Esophagus squamous epithelium (tissue), 5 donors: ENCODE measurements around the gene DRG2. TPM values are rescaled to one million over a fixed set of nuclear protein-coding genes. Genes with fewer than 3 reads are reported as not detected.

ENCODE experiments used
- DNase-seq: peaks from one replicate; lab custom pipeline; 2025; lab: John Stamatoyannopoulos, UW
- H3K27ac ChIP-seq, 4 donors: fragments of 200-600 bp; sonication (generic); one replicate each; pipeline ENCODE4 v1.5.1; 2016 to 2019; ENCODE audit warnings: mild to moderate bottlenecking in 1 of 4
- H3K27me3 ChIP-seq, 4 donors: fragments of 200-600 bp; sonication (generic); 1 replicate in 3 of 4; 2 replicates in 1 of 4; pipeline versions ENCODE4 v1.5.1 to v1.6.0; 2017 to 2021; ENCODE audit warnings: antibody characterized with exemption in 1 of 4
- H3K36me3 ChIP-seq, 3 donors: fragments of 200-600 bp; sonication (generic); one replicate each; pipeline ENCODE4 v1.5.1; 2016 to 2019
- H3K4me1 ChIP-seq, 3 donors: fragments of 200-600 bp; sonication (generic); one replicate each; pipeline ENCODE4 v1.5.1; 2017 to 2019
- H3K4me3 ChIP-seq, 4 donors: fragments of 200-600 bp; sonication (generic); 1 replicate in 3 of 4; 2 replicates in 1 of 4; pipeline ENCODE4 v1.5.1; 2016 to 2019; ENCODE audit warnings: mild to moderate bottlenecking in 2 of 4, moderate library complexity in 1 of 4
- H3K9me3 ChIP-seq, 3 donors: fragments of 200-600 bp; sonication (generic); one replicate each; pipeline ENCODE4 v1.5.1; 2016 to 2019
- POLR2A ChIP-seq, 4 donors: fragments of 450-650 bp; IDR thresholded peaks; one replicate each; pipeline ENCODE4 v1.6.1; 2017; ENCODE audit warnings: antibody characterized with exemption in 4 of 4, mild to moderate bottlenecking in 4 of 4, moderate library complexity in 3 of 4
- WGBS, 2 donors: methylation state at CpG; one replicate each; pipeline ENCODE4 v1.1.5; 2018; 5-methylcytosine and 5-hydroxymethylcytosine counted together
- intact Hi-C: fragments of 100-400 bp; cut with DNase I; formaldehyde crosslinking; loops from one replicate; pipeline ENCODE4 v1.15.0; 2022
- total RNA-seq, 4 donors: library from RNA; depleted of rRNA; stranded (reverse); fragments of >200 nt; gene quantifications; one replicate each; pipeline ENCODE4 v1.1.0, GENCODE V29; 2016
- TF ChIP-seq, protein P1 (sequence below), 6 experiments: fragments of 450-650 bp in 4 of 6; fragments of 200-600 bp in 2 of 6; sonication (generic) in 2 of 6; IDR thresholded peaks; one replicate each; pipeline ENCODE4 v1.5.1; 2016 to 2019; ENCODE audit warnings: antibody characterized with exemption in 6 of 6, mild to moderate bottlenecking in 4 of 6, moderate library complexity in 4 of 6
- donor health status: DM: yes; HTN: yes; CAD: no.

DRG2 gene
- total RNA-seq, 4 donors from 2014 or later, result 31.8 to 45.4 (median 37.9) TPM

DNA sequence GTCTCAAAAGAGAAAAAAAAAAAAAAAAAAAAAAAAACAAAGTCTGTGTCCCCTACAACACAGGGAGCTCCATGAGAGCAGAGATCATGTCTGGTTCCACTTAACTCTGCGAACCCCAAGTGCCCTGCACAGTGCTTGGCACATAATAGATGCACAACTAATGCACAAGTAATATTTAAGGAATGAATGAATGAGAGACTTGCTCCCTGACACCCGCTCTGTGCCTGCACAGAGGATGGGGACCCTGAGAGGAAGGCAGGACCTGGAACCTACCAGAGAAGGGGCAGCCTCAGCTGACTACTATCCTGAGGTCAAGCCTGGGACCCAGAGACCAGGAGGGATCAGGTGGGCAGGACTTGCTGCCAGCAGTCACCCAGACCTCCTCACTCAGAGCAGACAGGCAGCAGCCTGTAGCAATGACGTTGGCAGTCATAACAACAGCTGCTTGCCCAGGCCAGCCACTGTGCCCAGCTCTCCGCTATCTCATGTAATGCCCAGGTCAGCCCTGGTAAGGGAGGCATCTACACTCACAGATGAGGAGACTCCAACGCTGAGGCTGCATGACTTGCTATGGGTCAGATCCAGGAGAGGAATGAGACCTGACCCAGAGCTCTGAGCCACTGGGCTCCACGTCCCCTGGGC, 23.7 kb downstream of the DRG2 start:
- 58 to 67% methylated on average over 4 to 5 of the region's 6 CpGs for WGBS, 2 donors
- peaks cover 0 to 11% (median 7%) of the 10 kb centered on the region in 3 donors for H3K36me3 ChIP-seq
- no peak for DNase-seq
- H3K27me3 ChIP-seq, result peaks cover 0 to 4% (median 0%) of the 10 kb centered on the region in 4 donors
- H3K4me1 ChIP-seq, result no peaks in the 10 kb centered on the region
- intact Hi-C loops, result no loop called here
- H3K4me3 ChIP-seq, result no peak overlapping the region
- no peak overlapping the region for H3K27ac ChIP-seq
- TF ChIP-seq, protein P1, sequence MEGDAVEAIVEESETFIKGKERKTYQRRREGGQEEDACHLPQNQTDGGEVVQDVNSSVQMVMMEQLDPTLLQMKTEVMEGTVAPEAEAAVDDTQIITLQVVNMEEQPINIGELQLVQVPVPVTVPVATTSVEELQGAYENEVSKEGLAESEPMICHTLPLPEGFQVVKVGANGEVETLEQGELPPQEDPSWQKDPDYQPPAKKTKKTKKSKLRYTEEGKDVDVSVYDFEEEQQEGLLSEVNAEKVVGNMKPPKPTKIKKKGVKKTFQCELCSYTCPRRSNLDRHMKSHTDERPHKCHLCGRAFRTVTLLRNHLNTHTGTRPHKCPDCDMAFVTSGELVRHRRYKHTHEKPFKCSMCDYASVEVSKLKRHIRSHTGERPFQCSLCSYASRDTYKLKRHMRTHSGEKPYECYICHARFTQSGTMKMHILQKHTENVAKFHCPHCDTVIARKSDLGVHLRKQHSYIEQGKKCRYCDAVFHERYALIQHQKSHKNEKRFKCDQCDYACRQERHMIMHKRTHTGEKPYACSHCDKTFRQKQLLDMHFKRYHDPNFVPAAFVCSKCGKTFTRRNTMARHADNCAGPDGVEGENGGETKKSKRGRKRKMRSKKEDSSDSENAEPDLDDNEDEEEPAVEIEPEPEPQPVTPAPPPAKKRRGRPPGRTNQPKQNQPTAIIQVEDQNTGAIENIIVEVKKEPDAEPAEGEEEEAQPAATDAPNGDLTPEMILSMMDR (IDR thresholded peaks at IDR 0.05), result no peak
- no peak for TF ChIP-seq POLR2A (IDR thresholded peaks at IDR 0.05)
- no peaks in the 10 kb centered on the region for H3K9me3 ChIP-seq

DNA sequence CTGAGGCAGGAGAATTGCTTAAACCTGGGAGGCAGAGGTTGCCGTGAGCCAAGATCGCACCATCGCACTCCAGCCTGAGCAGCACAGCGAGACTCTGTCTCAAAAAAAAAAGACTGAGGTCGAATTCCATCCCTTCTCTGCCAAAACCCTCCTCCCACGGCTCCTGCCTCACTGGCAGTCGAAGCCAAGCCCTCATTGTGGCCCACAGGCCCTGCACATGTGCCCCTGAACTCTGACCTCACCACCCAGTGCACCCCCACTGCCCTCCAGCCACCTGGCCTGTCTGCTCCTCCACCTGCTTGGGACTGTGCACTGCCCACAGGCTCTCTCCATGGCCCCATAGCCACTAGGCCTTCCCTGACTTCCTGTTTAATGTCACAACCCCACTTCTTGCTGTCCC, 27.8 kb downstream of the DRG2 start:
- 67% methylated on average over 7 of the region's 7 CpGs; no CpG with 5 or more reads in 1 of the 2 donors for WGBS, 2 donors
- TF ChIP-seq POLR2A (IDR thresholded peaks at IDR 0.05), result no peak
- TF ChIP-seq, protein P1 (IDR thresholded peaks at IDR 0.05), result no peak
- Histone ChIP-seq H3K27ac (no peak overlapping the region), H3K27me3 (peaks cover 0 to 4% (median 0%) of the 10 kb centered on the region in 4 donors), H3K4me3 (no peak overlapping the region), H3K9me3 (no peaks in the 10 kb centered on the region), H3K36me3 (no peaks in the 10 kb centered on the region), H3K4me1 (no peaks in the 10 kb centered on the region)
- intact Hi-C loops, result no loop called here
- DNase-seq, result no peak

DNA sequence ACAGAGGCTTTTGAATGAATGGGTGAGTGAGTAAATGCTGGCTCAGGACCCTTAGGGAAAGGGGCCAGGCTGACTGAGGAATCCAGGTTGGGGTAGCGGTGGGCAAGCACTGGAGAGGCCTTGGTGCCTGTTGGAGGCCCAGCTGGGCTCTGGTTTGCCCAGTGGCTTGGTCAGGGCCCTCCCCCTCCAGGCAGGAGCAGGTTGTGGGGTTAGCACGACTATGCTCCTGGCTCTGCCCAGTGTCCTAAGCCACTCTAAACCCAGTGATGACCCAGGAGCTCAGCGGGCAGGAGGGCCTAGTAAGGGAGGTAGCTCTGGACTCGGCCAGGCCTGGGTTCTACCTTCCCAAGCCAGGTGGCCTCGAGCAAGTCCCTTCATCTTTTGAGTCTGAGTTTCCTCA, 28.3 kb downstream of the DRG2 start:
- intact Hi-C loops, result no loop called here
- DNase-seq, result no peak
- H3K4me1 ChIP-seq, result no peaks in the 10 kb centered on the region
- H3K27me3 ChIP-seq, result peaks cover 0 to 4% (median 0%) of the 10 kb centered on the region in 4 donors
- no peak for TF ChIP-seq POLR2A (IDR thresholded peaks at IDR 0.05)
- TF ChIP-seq, protein P1 (IDR thresholded peaks at IDR 0.05), result no peak
- WGBS, 2 donors, result 84 to 100% methylated on average over 2 to 5 of the region's 5 CpGs
- H3K36me3 ChIP-seq, result no peaks in the 10 kb centered on the region
- H3K9me3 ChIP-seq, result no peaks in the 10 kb centered on the region
- H3K27ac ChIP-seq, result no peak overlapping the region
- H3K4me3 ChIP-seq, result no peak overlapping the region

DNA sequence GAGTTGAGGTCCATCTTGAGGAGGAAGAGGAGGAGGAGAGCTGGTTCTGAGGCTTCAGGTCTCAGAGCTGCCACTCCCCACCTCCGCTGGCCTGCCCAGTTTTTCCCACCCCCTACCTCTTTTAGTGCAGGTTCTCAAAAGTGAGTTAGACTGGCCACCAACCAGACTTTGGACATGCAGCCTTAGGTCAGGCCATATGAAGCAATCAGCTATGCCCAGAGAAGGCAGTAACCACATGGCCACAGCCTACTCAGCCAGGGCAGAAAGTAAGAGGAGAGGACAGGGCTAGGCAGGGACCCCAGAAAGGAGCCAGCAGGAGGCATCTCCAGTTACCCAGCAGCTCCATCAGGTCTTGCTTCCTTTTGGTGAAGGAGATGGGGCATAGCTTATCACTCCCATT, 29.8 kb downstream of the DRG2 start:
- H3K27ac ChIP-seq, result no peak overlapping the region
- no peaks in the 10 kb centered on the region for H3K4me1 ChIP-seq
- no peak for DNase-seq
- no peak overlapping the region for H3K4me3 ChIP-seq
- no peaks in the 10 kb centered on the region for H3K9me3 ChIP-seq
- 92 to 100% methylated on average over 1 of the region's 1 CpG for WGBS, 2 donors
- intact Hi-C loops, result no loop called here
- H3K36me3 ChIP-seq, result no peaks in the 10 kb centered on the region
- peaks cover 0 to 4% (median 0%) of the 10 kb centered on the region in 4 donors for H3K27me3 ChIP-seq
- no peak for TF ChIP-seq POLR2A (IDR thresholded peaks at IDR 0.05)
- TF ChIP-seq, protein P1 (IDR thresholded peaks at IDR 0.05), result no peak
